ENCODE data around the gene CAMK1G.

The CAMK1G gene

GRCh38 chr1:209576392-209577197 is 6.9 kb upstream of the CAMK1G start:
- peak; percentile 96 for TF ChIP-seq CTCF (conservative IDR thresholded peaks at IDR 0.05; ENCODE audit: control insufficient read depth, insufficient read depth, low read depth, low read length)
- DNase-seq (ENCODE audit: low read depth), result peak; percentile 65
- H3K4me3 ChIP-seq (ENCODE audit: control insufficient read depth, low read depth, low read length), result no peak overlapping the region

- H3K4me3 ChIP-seq (ENCODE audit: control insufficient read depth, low read depth, low read length), result no peak overlapping the region
- no peak for TF ChIP-seq CTCF (conservative IDR thresholded peaks at IDR 0.05; ENCODE audit: control insufficient read depth, insufficient read depth, low read depth, low read length)
- peak; percentile 61 for DNase-seq (ENCODE audit: low read depth)
Observed at GRCh38 chr1:209577346-209577745, 6.2 kb upstream of the CAMK1G start.

- no peak for TF ChIP-seq CTCF (conservative IDR thresholded peaks at IDR 0.05; ENCODE audit: control insufficient read depth, insufficient read depth, low read depth, low read length)
- DNase-seq (ENCODE audit: low read depth), result no peak
- H3K4me3 ChIP-seq (ENCODE audit: control insufficient read depth, low read depth, low read length), result no peak overlapping the region
Observed at GRCh38 chr1:209580577-209580976, 2.9 kb upstream of the CAMK1G start.

- TF ChIP-seq CTCF (conservative IDR thresholded peaks at IDR 0.05; ENCODE audit: control insufficient read depth, insufficient read depth, low read depth, low read length), result no peak
- DNase-seq (ENCODE audit: low read depth), result no peak
- no peak overlapping the region for H3K4me3 ChIP-seq (ENCODE audit: control insufficient read depth, low read depth, low read length)
Observed at GRCh38 chr1:209584231-209584672, 738 bp downstream of the CAMK1G start.

- TF ChIP-seq CTCF (conservative IDR thresholded peaks at IDR 0.05; ENCODE audit: control insufficient read depth, insufficient read depth, low read depth, low read length), result no peak
- no peak overlapping the region for H3K4me3 ChIP-seq (ENCODE audit: control insufficient read depth, low read depth, low read length)
- DNase-seq (ENCODE audit: low read depth), result no peak
Observed at GRCh38 chr1:209585197-209585596, 1.7 kb downstream of the CAMK1G start.

- H3K4me3 ChIP-seq (ENCODE audit: control insufficient read depth, low read depth, low read length), result no peak overlapping the region
- TF ChIP-seq CTCF (conservative IDR thresholded peaks at IDR 0.05; ENCODE audit: control insufficient read depth, insufficient read depth, low read depth, low read length), result no peak
- no peak for DNase-seq (ENCODE audit: low read depth)
Observed at GRCh38 chr1:209585672-209586071, 2.2 kb downstream of the CAMK1G start.
